Panc1 (cell line): ENCODE results near the gene RMRP. TPM values are rescaled to one million over a fixed set of nuclear protein-coding genes. Genes with fewer than 3 reads are reported as not detected.
A peak's percentile ranks its signal among the peaks of the same experiment; 100 is the strongest.
"Not testable (repeated sequence)": the region's sequence is repeated elsewhere in the genome, so short reads cannot be mapped to it uniquely, and the experiment has no call there.

ENCODE experiments used
- ATAC-seq: fragments of 200-7000 bp; cut with Tn5 transposase; 2 replicates; pipeline ENCODE4 v1.9.1; 2020; ENCODE audit warnings: mild to moderate bottlenecking, moderate library complexity
- BruUV-seq: library from RNA; stranded (reverse); fragments of 400-500 nt; replicated peaks from 2 replicates; lab custom pipeline; 2021; lab: Mats Ljungman, UMichigan
- CTCF ChIA-PET: fragments of 300-600 bp; sonication (Branson Sonifier 250); formaldehyde crosslinking; loops from one replicate; lab custom pipeline; 2022; ENCODE audit warnings: antibody characterized with exemption; lab: Charles Lee
- POLR2A ChIA-PET: fragments of 300-600 bp; sonication (Branson Sonifier 250); formaldehyde crosslinking; loops from one replicate; lab custom pipeline; 2022; ENCODE audit warnings: antibody characterized with exemption; lab: Charles Lee
- DNase-seq: peaks from one replicate; pipeline ENCODE4 v3.0.0-alpha.2; 2010; ENCODE audit warnings: low read depth, low spot score
- H3K27ac ChIP-seq: 2 replicates; pipeline ENCODE4 v1.5.1; 2011; ENCODE audit warnings: mild to moderate bottlenecking, low read length, inconsistent platforms
- H3K27me3 ChIP-seq: fragments of 200-500 bp; sonication (Bioruptor generic); 2 replicates; pipeline ENCODE4 v1.6.0; 2014; ENCODE audit warnings: low read length, inconsistent platforms; ENCODE audit not compliant: control insufficient read depth, insufficient read depth
- H3K36me3 ChIP-seq: fragments of 200-500 bp; sonication (Bioruptor generic); 2 replicates; pipeline ENCODE4 v1.5.1; 2014; ENCODE audit warnings: inconsistent platforms, mild to moderate bottlenecking, low read length, moderate library complexity; ENCODE audit not compliant: control insufficient read depth, insufficient read depth
- H3K4me1 ChIP-seq: 2 replicates; pipeline ENCODE4 v1.5.1; 2011; ENCODE audit warnings: inconsistent platforms, mild to moderate bottlenecking, low read length, moderate library complexity; ENCODE audit not compliant: control insufficient read depth, insufficient read depth
- H3K4me3 ChIP-seq, 2 experiments: 2 replicates each; pipeline ENCODE4 v1.5.1; 2011 to 2012; ENCODE audit warnings: low read depth in 2 of 2, low read length in 2 of 2, mild to moderate bottlenecking in 2 of 2, inconsistent platforms in 1 of 2, moderate library complexity in 1 of 2
- H3K9me3 ChIP-seq: fragments of 200-500 bp; sonication (Bioruptor generic); 2 replicates; pipeline ENCODE4 v1.5.1; 2014; ENCODE audit warnings: low read depth, mild to moderate bottlenecking, inconsistent platforms, low read length, moderate library complexity; ENCODE audit not compliant: control insufficient read depth, insufficient read depth
- CTCF ChIP-seq: fragments of 450-650 bp; IDR thresholded peaks from 2 replicates; pipeline ENCODE4 v1.5.1; 2017; ENCODE audit warnings: mild to moderate bottlenecking
- POLR2AphosphoS5 ChIP-seq: IDR thresholded peaks from 2 replicates; pipeline ENCODE4 v1.6.1; 2012; ENCODE audit warnings: mild to moderate bottlenecking, low read depth, low read length, moderate library complexity
- REST ChIP-seq, 2 experiments: IDR thresholded peaks; 2 replicates each; pipeline ENCODE4 v1.6.1; 2011 to 2012; ENCODE audit warnings: low read depth in 2 of 2, control low read depth in 1 of 2, low read length in 1 of 2, mild to moderate bottlenecking in 1 of 2, moderate library complexity in 1 of 2; ENCODE audit not compliant: insufficient read depth in 1 of 2
- SIN3A ChIP-seq: IDR thresholded peaks from 2 replicates; pipeline ENCODE4 v1.6.1; 2012; ENCODE audit warnings: low read depth, mild to moderate bottlenecking, low read length, moderate library complexity, borderline replicate concordance; ENCODE audit not compliant: insufficient read depth
- TCF7L2 ChIP-seq: IDR thresholded peaks from 2 replicates; pipeline ENCODE4 v1.6.1; 2011; ENCODE audit warnings: mild to moderate bottlenecking, low read depth, low read length, inconsistent platforms
- in situ Hi-C: cut with HindIII; loops from 2 replicates; pipeline ENCODE4 v1.10.0; 2016; ENCODE audit warnings: low sequenced_read_pairs, low pct_unique_long_range_greater_than_20kb
- intact Hi-C: fragments of 100-400 bp; cut with micrococcal nuclease; formaldehyde crosslinking; loops from one replicate; pipeline ENCODE4 v1.10.0; 2022; ENCODE audit not compliant: unreplicated experiment
- total RNA-seq: library from RNA; stranded (reverse); gene quantifications from one replicate; pipeline ENCODE4 v1.2.1, GENCODE V29; 2021; ENCODE audit not compliant: unreplicated experiment

The RMRP gene
- total RNA-seq, 1 experiment from 2014 or later: 29,896 TPM

GRCh38 chr9:35646153-35646532, 11.7 kb downstream of the RMRP start:
- DNase-seq (no peak), ATAC-seq (peak; percentile 43)
- intact Hi-C loops (no loop called here), in situ Hi-C loops (no loop called here)
- H3K36me3 ChIP-seq: no peaks in the 10 kb centered on the region
- peaks cover 9% of the 10 kb centered on the region for H3K4me1 ChIP-seq
- no peaks in the 10 kb centered on the region for H3K9me3 ChIP-seq
- peak overlapping the region; percentile 82 for H3K27ac ChIP-seq
- TSS peak; percentile 88 for BruUV-seq
- ChIA-PET POLR2A (interaction anchor here (0.6 to 0.7 kb wide), 2 partner anchors 134 to 163 kb away, joined by 3 to 5 read pairs; no protein-coding TSS in a partner anchor), CTCF (interaction anchor here (0.7 kb wide), 1 partner anchor 77 kb away, joined by 7 read pairs; no protein-coding TSS in a partner anchor)
- TF ChIP-seq REST (IDR thresholded peaks at IDR 0.05; ENCODE audit: insufficient read depth in 1 of 2, low read depth in 2 of 2, low read length in 1 of 2) (no peak), SIN3A (no peak), CTCF (no peak), POLR2AphosphoS5 (no peak), TCF7L2 (no peak)
- H3K27me3 ChIP-seq: no peaks in the 10 kb centered on the region
- peak overlapping the region; percentile 61 to 84 for H3K4me3 ChIP-seq

GRCh38 chr9:35645736-35646135, 12.1 kb downstream of the RMRP start:
- H3K4me1 ChIP-seq, H3K36me3 ChIP-seq, H3K9me3 ChIP-seq, DNase-seq, intact Hi-C loops, ATAC-seq, BruUV-seq, H3K27me3 ChIP-seq, in situ Hi-C loops: not testable (repeated sequence)
- CTCF ChIA-PET: interaction anchor here (0.7 kb wide), 1 partner anchor 77 kb away, joined by 7 read pairs; no protein-coding TSS in a partner anchor
- POLR2A ChIA-PET: interaction anchor here (0.6 to 0.7 kb wide), 2 partner anchors 135 to 162 kb away, joined by 3 to 5 read pairs; no protein-coding TSS in a partner anchor
- Histone ChIP-seq H3K27ac (peak overlapping the region; percentile 82; the same call in 1 of the 2 replicates), H3K4me3 (peak overlapping the region; percentile 61 to 84)

GRCh38 chr9:35643046-35643445, 14.8 kb downstream of the RMRP start:
- DNase-seq (no peak), ATAC-seq (no peak)
- no peaks in the 10 kb centered on the region for H3K27me3 ChIP-seq
- peaks cover 9% of the 10 kb centered on the region for H3K4me1 ChIP-seq
- POLR2A ChIA-PET: no interaction called here
- H3K9me3 ChIP-seq: no peaks in the 10 kb centered on the region
- intact Hi-C loops: no loop called here
- no peak overlapping the region for H3K27ac ChIP-seq
- CTCF ChIA-PET: no interaction called here
- H3K36me3 ChIP-seq: no peaks in the 10 kb centered on the region
- in situ Hi-C loops: no loop called here
- no peak overlapping the region for H3K4me3 ChIP-seq
- BruUV-seq: no TSS peak
- TF ChIP-seq TCF7L2 (no peak), CTCF (no peak), POLR2AphosphoS5 (no peak), REST (IDR thresholded peaks at IDR 0.05; ENCODE audit: insufficient read depth in 1 of 2, low read depth in 2 of 2, low read length in 1 of 2) (no peak), SIN3A (no peak)

GRCh38 chr9:35641478-35641877, 16.3 kb downstream of the RMRP start:
- H3K9me3 ChIP-seq, H3K4me3 ChIP-seq, POLR2A ChIA-PET, H3K27ac ChIP-seq, intact Hi-C loops, H3K27me3 ChIP-seq, CTCF ChIA-PET, BruUV-seq, H3K36me3 ChIP-seq, in situ Hi-C loops, H3K4me1 ChIP-seq, DNase-seq, ATAC-seq: not testable (repeated sequence)
